AG04449 (cell line): ENCODE measurements around the gene IL1RAPL2.

ENCODE experiments used
- CTCF ChIA-PET: fragments of 350-600 bp; formaldehyde crosslinking; extraction: SDS; loops from one replicate; lab custom pipeline; 2021; ENCODE audit warnings: antibody characterized with exemption; lab: Yijun Ruan, JAX
- POLR2A ChIA-PET: fragments of 400-600, 350-600 bp; formaldehyde crosslinking; extraction: SDS; loops from one replicate; lab custom pipeline; 2020; ENCODE audit warnings: antibody characterized with exemption, inconsistent platforms; lab: Yijun Ruan, JAX
- DNase-seq: peaks from one replicate; pipeline ENCODE4 v3.0.0-alpha.2; 2010; ENCODE audit warnings: low read depth, low spot score
- H3K4me3 ChIP-seq: 2 replicates; pipeline ENCODE4 v1.5.1; 2011; ENCODE audit warnings: low read depth, mild to moderate bottlenecking, control low read depth, low read length
- CTCF ChIP-seq: IDR thresholded peaks from one replicate; pipeline ENCODE4 v1.5.1; 2011; ENCODE audit warnings: mild to moderate bottlenecking, moderate library complexity, low read length, control low read depth, inconsistent platforms; ENCODE audit not compliant: insufficient read depth; ENCODE audit errors: missing control alignments

IL1RAPL2 gene

GRCh38 chrX:104972737-104973136 is 406.7 kb downstream of the IL1RAPL2 start:
- TF ChIP-seq CTCF, result no peak
- ChIA-PET POLR2A (no interaction called here), CTCF (no interaction called here)
- DNase-seq, result no peak
- no peak overlapping the region for H3K4me3 ChIP-seq

GRCh38 chrX:104987063-104987462 is 421.1 kb downstream of the IL1RAPL2 start:
- H3K4me3 ChIP-seq, result no peak overlapping the region
- ChIA-PET POLR2A (no interaction called here), CTCF (no interaction called here)
- no peak for DNase-seq
- TF ChIP-seq CTCF, result no peak

- CTCF ChIA-PET, result no interaction called here
- TF ChIP-seq CTCF, result no peak
- DNase-seq, result no peak
- no peak overlapping the region for H3K4me3 ChIP-seq
- POLR2A ChIA-PET, result no interaction called here
Observed at GRCh38 chrX:104988038-104988437, 422.0 kb downstream of the IL1RAPL2 start.

GRCh38 chrX:104995546-104995945 is 429.5 kb downstream of the IL1RAPL2 start:
- H3K4me3 ChIP-seq, result no peak overlapping the region
- ChIA-PET POLR2A (no interaction called here), CTCF (no interaction called here)
- TF ChIP-seq CTCF, result no peak
- no peak for DNase-seq

GRCh38 chrX:105006103-105006502 is 440.1 kb downstream of the IL1RAPL2 start:
- DNase-seq, result no peak
- TF ChIP-seq CTCF, result no peak
- ChIA-PET CTCF (no interaction called here), POLR2A (no interaction called here)
- no peak overlapping the region for H3K4me3 ChIP-seq

GRCh38 chrX:105006996-105007395 is 441.0 kb downstream of the IL1RAPL2 start:
- no peak overlapping the region for H3K4me3 ChIP-seq
- ChIA-PET POLR2A (no interaction called here), CTCF (no interaction called here)
- no peak for TF ChIP-seq CTCF
- no peak for DNase-seq
